Upper lobe of left lung (tissue), 6 donors: Measurements from ENCODE around the gene ROCK2. TPM values are rescaled to one million over a fixed set of nuclear protein-coding genes. Genes with fewer than 3 reads are reported as not detected.

Source experiments
- ATAC-seq, 2 donors: fragments of 200-7000 bp; cut with Tn5 transposase; one replicate each; pipeline ENCODE4 v1.9.1; 2022; ENCODE audit warnings: mild to moderate bottlenecking in 2 of 2, moderate library complexity in 2 of 2; ENCODE audit not compliant: low FRiP score in 2 of 2
- DNase-seq, 2 donors: peaks; one replicate each; pipeline ENCODE4 v3.0.0-alpha.2; 2019 to 2020
- H3K27ac ChIP-seq, 4 donors: fragments of 200-600 bp; sonication (generic); one replicate each; pipeline ENCODE4 v1.5.1; 2016 to 2019
- H3K27me3 ChIP-seq, 4 donors: fragments of 200-600 bp; sonication (generic); one replicate each; pipeline ENCODE4 v1.5.1; 2017 to 2019
- H3K36me3 ChIP-seq, 4 donors: fragments of 200-600 bp; sonication (generic); one replicate each; pipeline ENCODE4 v1.5.1; 2016 to 2019
- H3K4me1 ChIP-seq, 4 donors: fragments of 200-600 bp; sonication (generic); one replicate each; pipeline ENCODE4 v1.5.1; 2018 to 2019
- H3K4me3 ChIP-seq, 4 donors: fragments of 200-600 bp; sonication (generic); one replicate each; pipeline ENCODE4 v1.5.1; 2017 to 2019; ENCODE audit warnings: mild to moderate bottlenecking in 2 of 4, moderate library complexity in 1 of 4
- H3K9me3 ChIP-seq, 4 donors: fragments of 200-600 bp; sonication (generic); one replicate each; pipeline ENCODE4 v1.5.1; 2018 to 2019
- EP300 ChIP-seq, 4 donors: sonication (generic); formaldehyde crosslinking; IDR thresholded peaks; one replicate each; pipeline ENCODE4 v1.5.1; 2017; ENCODE audit warnings: antibody characterized with exemption in 4 of 4, control low read depth in 2 of 4
- POLR2A ChIP-seq, 4 donors: fragments of 450-650 bp; IDR thresholded peaks; one replicate each; pipeline ENCODE4 v1.5.1; 2016 to 2017; ENCODE audit warnings: antibody characterized with exemption in 4 of 4, mild to moderate bottlenecking in 2 of 4
- POLR2AphosphoS5 ChIP-seq, 2 donors: sonication (generic); formaldehyde crosslinking; IDR thresholded peaks; one replicate each; pipeline ENCODE4 v1.5.1; 2017; ENCODE audit warnings: antibody characterized with exemption in 2 of 2
- WGBS, 2 donors: methylation state at CpG; one replicate each; pipeline ENCODE4 v1.1.5; 2017 to 2018; 5-methylcytosine and 5-hydroxymethylcytosine counted together
- total RNA-seq, 6 donors: library from RNA; depleted of rRNA in 4 of 6; stranded (reverse); fragments of >200 nt in 4 of 6; gene quantifications; one replicate each; pipeline versions ENCODE4 v1.1.0 to v1.2.1, GENCODE V29; 2016 to 2021
- TF ChIP-seq, protein P1 (sequence below), 6 experiments: fragments of 450-650 bp in 4 of 6; fragments of 200-600 bp in 2 of 6; sonication (generic) in 2 of 6; IDR thresholded peaks; one replicate each; pipeline ENCODE4 v1.5.1; 2016 to 2019; ENCODE audit warnings: antibody characterized with exemption in 6 of 6
- donor health status: DM: no; HTN: no; CAD: no; lungs with moderate emphysema.
- donor health status: DM: no; HTN: yes; CAD: no; lungs with severe emphysema.

The ROCK2 gene
- total RNA-seq, 6 donors from 2014 or later = 37.6 to 99.7 (median 56.2) TPM

DNA sequence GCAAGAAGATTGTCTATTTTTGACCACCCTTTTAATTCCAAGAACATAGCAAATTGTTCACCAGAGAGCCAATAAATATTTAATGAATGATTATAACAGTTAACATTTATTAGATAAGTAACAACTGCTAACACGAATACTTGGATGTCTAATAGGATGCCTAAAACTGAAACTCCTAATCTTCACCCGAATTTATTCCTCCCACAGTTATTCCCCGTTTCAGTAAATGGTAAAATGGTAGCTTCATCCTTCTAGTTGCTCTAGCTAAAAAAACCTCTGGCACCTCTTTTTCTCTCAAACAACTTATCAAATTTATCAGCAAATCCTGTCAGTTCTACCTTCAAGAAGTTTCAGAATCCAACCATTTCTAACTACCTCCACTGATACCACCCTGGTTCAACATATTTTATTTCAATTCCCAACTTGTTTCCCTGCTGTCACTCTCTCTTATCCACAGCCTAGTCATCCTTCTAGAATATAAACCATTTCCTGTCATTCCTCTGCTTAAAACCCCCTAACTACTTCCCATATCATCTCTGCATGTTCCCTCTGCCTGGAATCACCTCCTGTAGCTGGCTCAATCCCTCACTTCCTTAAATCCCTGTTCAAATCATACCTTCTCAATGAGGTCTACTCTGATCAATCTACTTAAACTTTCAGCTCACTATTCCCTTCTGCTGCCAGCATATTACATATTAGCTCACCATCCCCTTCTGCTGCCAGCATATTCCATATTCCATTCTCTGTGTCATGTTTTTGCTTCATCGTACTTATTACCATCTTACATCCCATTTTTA lies 93.8 kb downstream of the ROCK2 start:
- ATAC-seq (no peak), DNase-seq (no peak)
- Histone ChIP-seq H3K9me3 (no peaks in the 10 kb centered on the region), H3K4me3 (no peak overlapping the region), H3K4me1 (peaks cover 0 to 12% (median 9%) of the 10 kb centered on the region in 4 donors), H3K27ac (no peak overlapping the region), H3K36me3 (peaks cover 0 to 21% (median 2%) of the 10 kb centered on the region in 4 donors), H3K27me3 (no peaks in the 10 kb centered on the region)
- no peak for TF ChIP-seq EP300 (IDR thresholded peaks at IDR 0.05)
- TF ChIP-seq POLR2AphosphoS5 (IDR thresholded peaks at IDR 0.05) = no peak
- no peak for TF ChIP-seq POLR2A (IDR thresholded peaks at IDR 0.05)
- WGBS, 2 donors = 85 to 87% methylated on average over 4 of the region's 4 CpGs

DNA sequence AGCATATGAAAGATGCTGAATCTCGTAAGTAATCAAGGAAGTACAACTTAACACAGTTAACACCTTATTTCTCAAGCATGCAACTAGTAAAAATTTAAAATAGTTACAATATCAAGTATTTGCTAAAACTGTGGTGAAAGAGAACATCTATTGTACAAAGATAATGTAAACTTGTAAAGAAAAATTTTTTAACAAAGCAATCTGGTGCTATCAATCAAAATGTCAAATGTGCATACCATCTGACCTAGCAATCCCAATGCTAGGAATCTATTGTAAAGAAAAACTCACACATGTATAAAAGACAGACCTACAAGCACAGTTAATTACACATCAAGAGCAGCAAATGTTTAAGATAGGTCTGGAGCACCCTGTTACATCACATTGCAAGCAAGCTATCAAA lies 99.1 kb downstream of the ROCK2 start:
- Histone ChIP-seq H3K4me1 (peaks cover 0 to 4% (median 0%) of the 10 kb centered on the region in 4 donors), H3K27ac (no peak overlapping the region), H3K36me3 (peaks cover 0 to 21% (median 5%) of the 10 kb centered on the region in 4 donors), H3K27me3 (no peaks in the 10 kb centered on the region), H3K9me3 (no peaks in the 10 kb centered on the region), H3K4me3 (no peak overlapping the region)
- ATAC-seq (no peak), DNase-seq (no peak)
- WGBS, 2 donors = 92 to 97% methylated on average over 1 of the region's 1 CpG
- no peak for TF ChIP-seq POLR2A (IDR thresholded peaks at IDR 0.05)
- TF ChIP-seq, protein P1, sequence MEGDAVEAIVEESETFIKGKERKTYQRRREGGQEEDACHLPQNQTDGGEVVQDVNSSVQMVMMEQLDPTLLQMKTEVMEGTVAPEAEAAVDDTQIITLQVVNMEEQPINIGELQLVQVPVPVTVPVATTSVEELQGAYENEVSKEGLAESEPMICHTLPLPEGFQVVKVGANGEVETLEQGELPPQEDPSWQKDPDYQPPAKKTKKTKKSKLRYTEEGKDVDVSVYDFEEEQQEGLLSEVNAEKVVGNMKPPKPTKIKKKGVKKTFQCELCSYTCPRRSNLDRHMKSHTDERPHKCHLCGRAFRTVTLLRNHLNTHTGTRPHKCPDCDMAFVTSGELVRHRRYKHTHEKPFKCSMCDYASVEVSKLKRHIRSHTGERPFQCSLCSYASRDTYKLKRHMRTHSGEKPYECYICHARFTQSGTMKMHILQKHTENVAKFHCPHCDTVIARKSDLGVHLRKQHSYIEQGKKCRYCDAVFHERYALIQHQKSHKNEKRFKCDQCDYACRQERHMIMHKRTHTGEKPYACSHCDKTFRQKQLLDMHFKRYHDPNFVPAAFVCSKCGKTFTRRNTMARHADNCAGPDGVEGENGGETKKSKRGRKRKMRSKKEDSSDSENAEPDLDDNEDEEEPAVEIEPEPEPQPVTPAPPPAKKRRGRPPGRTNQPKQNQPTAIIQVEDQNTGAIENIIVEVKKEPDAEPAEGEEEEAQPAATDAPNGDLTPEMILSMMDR (IDR thresholded peaks at IDR 0.05) = no peak

DNA sequence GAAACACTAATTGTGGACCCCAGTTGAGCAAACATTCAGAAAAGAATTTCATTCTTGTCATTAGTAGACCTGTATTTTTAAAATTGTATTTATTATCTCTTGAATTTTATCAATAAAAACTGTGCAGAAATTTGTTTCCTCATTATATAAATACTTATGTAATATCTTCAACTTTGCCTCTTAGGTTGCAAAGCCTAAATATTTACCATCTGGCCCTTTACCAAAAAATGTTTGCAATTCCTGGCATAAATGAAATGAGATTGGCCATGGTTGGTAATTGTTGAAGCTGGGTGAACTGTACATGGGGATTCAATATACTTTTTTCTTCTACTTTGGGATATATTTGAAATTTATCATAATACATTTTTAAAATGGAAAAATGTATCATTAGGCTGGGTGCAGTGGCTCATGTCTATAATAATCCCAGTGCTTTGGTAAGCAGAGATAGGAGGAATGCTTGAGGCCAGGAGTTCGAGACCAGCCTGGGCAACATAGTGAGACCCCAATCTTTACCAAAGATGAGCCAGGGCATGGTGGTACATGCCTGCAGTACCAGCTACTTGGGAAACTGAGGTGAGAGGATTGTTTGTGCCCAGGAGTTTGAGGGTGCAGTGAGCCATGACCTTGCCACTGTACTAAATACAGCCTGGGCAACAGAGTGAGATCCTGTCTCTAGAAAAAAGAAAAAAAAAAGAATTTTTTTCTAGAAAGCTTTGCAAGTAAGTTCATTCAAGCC lies 100.2 kb downstream of the ROCK2 start:
- Histone ChIP-seq H3K27me3 (no peaks in the 10 kb centered on the region), H3K4me3 (no peak overlapping the region), H3K36me3 (peaks cover 0 to 18% (median 5%) of the 10 kb centered on the region in 4 donors), H3K27ac (no peak overlapping the region), H3K9me3 (no peaks in the 10 kb centered on the region), H3K4me1 (peaks cover 0 to 4% (median 0%) of the 10 kb centered on the region in 4 donors)
- WGBS, 2 donors = 90 to 97% methylated on average over 1 of the region's 1 CpG
- no peak for ATAC-seq
- no peak for DNase-seq
- TF ChIP-seq EP300 (IDR thresholded peaks at IDR 0.05) (no peak), POLR2AphosphoS5 (IDR thresholded peaks at IDR 0.05) (no peak), POLR2A (IDR thresholded peaks at IDR 0.05) (no peak)
- TF ChIP-seq, protein P1 (IDR thresholded peaks at IDR 0.05) = no peak

DNA sequence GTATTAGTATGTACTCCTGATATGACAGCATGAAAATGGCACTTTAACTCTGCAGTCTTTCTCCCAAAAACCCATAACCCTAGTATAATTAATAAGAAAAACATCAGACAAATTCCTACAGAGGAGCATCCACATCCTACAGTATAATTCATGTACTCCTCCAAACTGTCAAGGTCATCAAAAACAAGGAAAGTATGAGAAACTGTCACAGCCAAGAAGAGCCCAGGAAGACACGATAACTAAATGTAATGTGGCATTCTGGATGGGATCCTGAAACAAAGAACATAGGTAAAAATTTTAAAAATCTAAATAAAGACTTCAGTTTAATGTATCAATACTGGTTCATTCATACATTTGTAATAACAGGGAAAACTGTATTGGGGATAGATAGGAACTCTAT lies 100.9 kb downstream of the ROCK2 start:
- no peak for TF ChIP-seq EP300 (IDR thresholded peaks at IDR 0.05)
- no peak for TF ChIP-seq POLR2A (IDR thresholded peaks at IDR 0.05)
- TF ChIP-seq, protein P1 (IDR thresholded peaks at IDR 0.05) = no peak
- no peak for TF ChIP-seq POLR2AphosphoS5 (IDR thresholded peaks at IDR 0.05)
- Histone ChIP-seq H3K4me1 (peaks cover 0 to 4% (median 0%) of the 10 kb centered on the region in 4 donors), H3K4me3 (no peak overlapping the region), H3K27me3 (no peaks in the 10 kb centered on the region), H3K36me3 (peaks cover 0 to 14% (median 5%) of the 10 kb centered on the region in 4 donors), H3K9me3 (no peaks in the 10 kb centered on the region), H3K27ac (no peak overlapping the region)
- 88 to 95% methylated on average over 1 of the region's 1 CpG for WGBS, 2 donors
- no peak for ATAC-seq
- no peak for DNase-seq

DNA sequence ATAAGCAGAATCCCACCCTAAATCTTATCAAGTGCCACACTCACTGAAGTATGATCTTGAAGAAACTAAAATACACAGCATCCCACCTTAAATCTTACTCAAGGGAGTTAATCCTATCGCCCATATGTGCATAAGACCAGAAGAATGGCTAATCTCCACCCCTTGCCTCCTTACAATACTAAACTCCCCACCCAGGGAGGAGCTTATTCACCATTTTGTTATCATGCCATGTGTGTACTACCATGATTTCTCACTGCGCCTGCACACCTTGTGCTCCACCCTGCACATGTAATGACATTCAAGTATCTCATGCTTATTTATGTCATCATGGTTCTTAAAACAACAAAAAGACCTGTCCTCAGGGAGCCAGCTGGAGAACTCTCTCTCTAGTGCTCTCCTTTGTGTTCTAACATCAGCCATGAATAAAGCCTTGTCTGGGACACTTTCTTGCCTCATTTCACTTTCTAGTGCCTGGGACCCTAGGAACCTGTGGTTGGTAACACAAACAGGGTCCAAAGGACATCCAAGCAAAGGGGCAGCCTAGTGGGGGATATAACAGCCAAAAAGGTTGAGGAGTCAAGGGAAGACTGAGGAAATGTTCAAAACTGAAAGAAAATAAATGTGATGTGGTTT lies 101.8 kb downstream of the ROCK2 start:
- Histone ChIP-seq H3K4me3 (no peak overlapping the region), H3K27ac (no peak overlapping the region), H3K9me3 (no peaks in the 10 kb centered on the region), H3K27me3 (no peaks in the 10 kb centered on the region), H3K36me3 (peaks cover 0 to 7% (median 3%) of the 10 kb centered on the region in 4 donors), H3K4me1 (peaks cover 0 to 4% (median 0%) of the 10 kb centered on the region in 4 donors)
- TF ChIP-seq EP300 (IDR thresholded peaks at IDR 0.05) (no peak), POLR2A (IDR thresholded peaks at IDR 0.05) (no peak), POLR2AphosphoS5 (IDR thresholded peaks at IDR 0.05) (no peak)
- TF ChIP-seq, protein P1 (IDR thresholded peaks at IDR 0.05) = no peak
- DNase-seq = no peak
- WGBS, 2 donors = 93 to 100% methylated on average over 2 of the region's 2 CpGs
- ATAC-seq = no peak
